Measurements from ENCODE around the gene ACYP2.
"Not testable (repeated sequence)": the region's sequence is repeated elsewhere in the genome, so short reads cannot be mapped to it uniquely, and the experiment has no call there.

ACYP2 gene

GRCh38 chr2:54233832-54234649, 118.6 kb downstream of the ACYP2 start:
- DNase-seq, result no peak

DNA sequence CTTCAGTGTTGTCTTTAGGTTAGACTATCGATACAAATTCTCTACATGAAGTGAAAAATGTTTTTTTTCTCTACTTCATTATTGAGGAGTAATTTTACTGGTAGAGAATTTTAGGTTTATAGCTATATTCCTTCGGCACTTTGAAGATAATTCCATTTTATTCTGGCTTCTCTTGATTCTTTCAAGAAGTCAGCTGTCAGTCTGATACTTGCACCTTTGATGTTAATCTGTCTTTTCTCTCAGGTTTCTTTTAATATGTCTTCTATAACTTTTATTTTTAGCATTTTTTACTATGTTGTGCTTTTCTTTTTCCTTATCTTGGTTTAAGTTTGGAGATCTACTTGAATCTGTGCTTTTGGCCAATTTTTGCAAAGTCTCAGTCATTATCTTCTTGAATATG, 122.0 kb downstream of the ACYP2 start:
- no peak for DNase-seq

DNA sequence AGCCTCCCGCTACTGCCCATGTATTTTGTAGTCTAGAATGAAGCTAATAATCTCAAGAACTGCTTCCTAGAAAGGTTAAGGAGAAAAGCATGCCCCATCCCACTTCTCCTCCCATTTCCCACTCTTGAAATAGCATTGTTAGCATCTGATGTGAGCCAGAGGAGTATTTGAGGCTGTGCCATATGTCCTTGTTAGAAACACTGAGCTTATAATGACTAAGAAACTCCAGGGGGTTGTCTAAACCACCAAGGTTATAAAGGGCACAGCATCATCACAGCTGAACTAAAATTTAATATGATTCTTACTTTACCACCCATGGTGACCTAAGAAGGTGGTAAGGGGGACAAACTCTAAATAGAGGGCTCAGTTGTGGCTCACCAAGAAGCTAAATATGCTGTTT, 124.0 kb downstream of the ACYP2 start:
- DNase-seq, result no peak

DNA sequence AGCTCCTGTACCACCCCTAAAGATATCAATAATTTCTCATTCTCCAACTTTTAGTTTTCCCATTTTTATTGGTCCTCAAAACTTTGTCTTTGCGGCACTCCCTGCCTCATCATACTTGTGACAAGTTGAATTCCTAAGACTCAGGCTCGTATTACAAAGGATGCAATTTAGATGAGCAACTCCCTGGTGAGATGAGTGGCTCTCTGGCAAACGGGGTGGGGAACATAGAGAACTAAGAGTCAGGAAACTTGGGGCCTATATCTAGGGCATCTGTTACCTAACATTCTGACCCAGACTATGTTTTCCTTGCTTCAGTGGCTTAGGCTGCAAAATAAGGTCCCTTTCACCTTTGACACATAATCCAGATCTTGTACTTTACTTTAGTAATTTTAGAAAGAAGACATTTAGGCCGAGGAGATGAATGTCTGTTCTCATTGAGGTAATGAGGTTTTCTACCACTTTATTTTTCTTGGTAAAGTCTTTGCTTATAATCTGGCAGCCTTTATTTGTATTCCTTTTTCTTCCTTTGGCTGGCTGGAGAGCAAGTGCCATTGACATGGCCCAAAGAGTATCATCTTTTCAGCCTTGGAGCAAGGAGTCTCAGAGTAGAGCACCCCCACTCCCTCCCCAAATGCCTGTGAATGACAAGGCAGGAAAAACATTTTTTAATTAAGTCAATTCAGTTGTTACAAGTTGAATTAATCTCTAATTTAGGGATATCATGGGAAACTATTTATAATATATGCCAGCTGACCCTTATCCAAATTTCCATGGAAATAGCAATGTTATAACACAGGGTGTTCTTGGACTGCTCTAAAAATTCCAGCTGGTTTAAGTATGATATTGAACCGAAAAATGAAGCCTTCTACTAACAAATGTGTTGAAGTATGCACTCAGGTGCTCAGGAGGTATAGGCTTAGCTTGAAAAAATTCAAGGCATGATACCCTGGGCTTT, 125.4 kb downstream of the ACYP2 start:
- no peak for DNase-seq

GRCh38 chr2:54247115-54247514, 131.7 kb downstream of the ACYP2 start:
- DNase-seq, result no peak

DNA sequence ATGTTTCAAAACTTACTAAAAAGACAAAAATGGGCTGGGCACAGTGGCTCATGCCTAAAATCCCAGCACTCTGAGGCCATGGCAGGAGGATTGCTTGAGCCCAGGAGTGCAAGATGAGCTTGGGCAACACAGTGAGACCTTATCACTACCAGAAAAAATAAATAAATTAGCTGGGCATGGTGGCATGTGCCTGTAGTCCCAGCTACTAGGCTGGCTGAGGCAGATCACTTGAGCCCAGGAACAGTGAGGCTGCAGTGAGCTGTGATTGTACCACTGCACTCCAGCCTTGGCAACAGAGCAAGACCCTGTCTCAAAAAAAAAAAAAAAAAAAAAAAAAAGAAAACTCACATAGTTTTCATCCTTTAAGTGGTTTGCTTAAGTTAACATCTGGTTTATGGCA, 134.2 kb downstream of the ACYP2 start:
- no peak for DNase-seq

- DNase-seq, result no peak
Observed at GRCh38 chr2:54254180-54254579, 138.8 kb downstream of the ACYP2 start.

GRCh38 chr2:54255230-54256090, 140.0 kb downstream of the ACYP2 start:
- no peak for DNase-seq

GRCh38 chr2:54256091-54256694, 140.8 kb downstream of the ACYP2 start, which contains the start of gene TSPYL6:
TSPYL6 (minus strand) TSS chr2:54256229; CDS start chr2:54256151, 78 bp downstream.
- DNase-seq, result no peak

- no peak for DNase-seq
Observed at GRCh38 chr2:54258166-54258565, 142.8 kb downstream of the ACYP2 start.

DNA sequence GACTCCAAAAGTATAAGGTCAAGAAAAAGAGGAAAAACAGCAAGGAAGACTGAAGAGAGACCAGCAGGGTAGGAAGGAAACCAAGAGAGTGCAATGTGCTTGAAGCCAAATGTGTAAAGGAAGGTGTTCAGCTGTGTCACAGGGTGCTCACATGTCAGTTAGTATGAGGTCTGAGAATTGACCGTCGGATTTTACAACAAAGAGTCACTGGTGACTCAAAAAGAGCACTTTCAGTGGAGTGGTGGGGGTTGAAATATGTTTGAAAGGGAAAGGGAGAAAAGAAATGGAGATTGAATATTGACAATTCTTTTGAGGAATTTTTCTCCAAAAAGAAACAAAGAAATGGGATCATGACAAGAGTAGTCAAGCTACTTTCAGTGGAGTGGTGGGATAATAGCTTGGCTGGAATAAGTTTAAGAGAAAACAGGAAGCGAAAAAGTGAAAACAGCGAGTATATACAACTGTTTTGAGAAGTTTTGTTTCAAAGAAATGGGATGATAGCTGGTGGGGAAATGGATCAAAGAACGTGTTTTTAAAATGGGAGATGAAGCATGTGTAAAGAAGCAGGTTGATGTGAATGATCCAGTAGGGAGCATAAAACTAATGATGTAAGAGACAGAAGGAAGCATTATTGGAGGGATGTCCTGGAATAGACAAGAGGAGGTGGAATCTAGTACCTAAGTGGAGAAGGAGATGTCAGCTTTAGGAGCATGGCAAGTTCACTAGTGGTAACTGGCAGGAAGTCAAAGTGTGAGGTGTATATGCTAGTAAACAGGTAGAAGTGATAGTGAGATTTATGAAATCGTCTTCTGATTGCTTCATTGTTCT, 144.2 kb downstream of the ACYP2 start:
- DNase-seq, result no peak

GRCh38 chr2:54260241-54260595, 144.8 kb downstream of the ACYP2 start:
- DNase-seq, result no peak

- no peak for DNase-seq
Observed at GRCh38 chr2:54261537-54261936, 146.1 kb downstream of the ACYP2 start.

DNA sequence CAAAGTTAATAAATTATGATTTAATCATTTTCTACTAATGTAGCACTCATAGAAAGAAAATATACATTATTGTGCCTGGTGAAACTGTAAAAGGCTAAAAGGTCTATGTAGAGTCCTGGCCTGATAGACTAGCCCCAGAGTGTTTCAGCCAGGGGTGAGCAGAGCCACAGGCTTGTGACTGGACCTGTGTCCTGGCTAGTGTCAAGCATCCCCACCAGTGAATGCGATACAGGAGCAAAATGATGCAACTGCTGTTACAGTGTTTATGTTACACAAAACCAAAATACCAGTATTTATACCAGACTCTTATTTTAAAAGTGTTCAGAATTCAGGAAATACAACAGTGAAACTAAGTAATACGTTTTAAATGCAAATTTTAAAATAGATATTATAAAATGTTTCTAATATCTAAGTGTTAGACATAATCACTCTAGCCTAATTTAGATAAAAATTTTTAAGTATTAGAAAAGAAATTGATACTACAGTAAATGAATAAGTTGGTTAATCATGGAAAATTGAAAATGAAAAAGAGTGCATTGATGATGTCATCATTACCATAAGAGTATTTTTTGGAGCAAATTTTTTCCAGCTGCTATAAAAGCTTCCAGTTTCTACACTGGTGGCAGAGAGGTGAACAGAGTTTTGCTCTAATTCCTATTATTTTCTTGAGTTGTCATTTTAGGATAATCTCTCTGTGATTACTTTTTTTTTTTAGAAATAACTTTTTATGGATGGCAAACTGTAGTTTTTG, 146.8 kb downstream of the ACYP2 start:
- no peak for DNase-seq

GRCh38 chr2:54265081-54265480, 149.7 kb downstream of the ACYP2 start:
- not testable (repeated sequence) for DNase-seq

DNA sequence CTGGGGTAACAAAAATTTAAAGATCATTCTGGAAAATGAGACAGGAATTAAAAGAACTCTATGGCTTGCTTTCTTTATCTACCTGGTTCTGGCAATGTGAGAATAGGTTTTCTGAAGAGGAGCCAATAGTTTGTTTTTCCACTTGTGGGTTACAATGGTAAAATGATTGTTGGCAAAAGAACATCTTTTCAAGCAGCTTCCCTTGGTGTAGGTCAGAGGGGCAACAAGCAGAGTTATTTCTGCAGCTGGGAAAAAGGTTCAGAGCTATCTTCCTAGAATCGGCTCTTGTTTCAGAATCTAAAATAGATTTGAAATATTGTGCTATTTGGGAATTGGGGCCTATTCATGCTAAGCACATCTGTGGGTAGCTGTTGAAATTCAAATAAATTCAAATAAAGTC, 152.2 kb downstream of the ACYP2 start:
- DNase-seq, result no peak

DNA sequence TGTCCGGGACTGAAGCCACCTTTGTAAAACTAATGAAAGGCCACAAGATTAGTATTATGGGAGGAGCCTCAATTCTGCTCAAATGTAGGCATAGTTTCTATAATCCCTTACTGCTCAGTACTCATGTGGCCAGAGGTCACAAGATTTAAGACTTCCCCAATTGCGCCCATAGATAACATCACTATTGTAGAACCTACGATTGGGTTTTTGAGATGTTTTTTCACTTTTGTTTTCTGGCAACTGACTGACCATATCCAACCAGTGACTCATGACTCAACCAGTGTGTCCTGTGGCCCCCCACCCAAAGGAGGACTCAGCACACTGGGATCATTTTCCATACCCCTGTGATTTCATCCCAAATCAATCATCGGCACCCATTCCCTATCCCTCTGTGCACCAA, 155.8 kb downstream of the ACYP2 start:
- DNase-seq, result no peak

- no peak for DNase-seq
Observed at GRCh38 chr2:54271843-54272627, 156.6 kb downstream of the ACYP2 start.

GRCh38 chr2:54274781-54275242, 159.4 kb downstream of the ACYP2 start:
- no peak for DNase-seq

GRCh38 chr2:54275541-54275940, 160.1 kb downstream of the ACYP2 start:
- no peak for DNase-seq

All from NCI-H1105 (cell line).